Right lobe of liver (tissue), 4 donors: ENCODE data around the gene ZNF160.

Source experiments
- POLR2A ChIP-seq: fragments of 450-650 bp; IDR thresholded peaks from one replicate; pipeline ENCODE4 v1.6.1; 2017; ENCODE audit warnings: antibody characterized with exemption, mild to moderate bottlenecking
- TF ChIP-seq, protein P1 (sequence below), 4 donors: fragments of 200-600 bp in 3 of 4; fragments of 450-650 bp in 1 of 4; IDR thresholded peaks; one replicate each; pipeline versions ENCODE4 v1.5.1 to v1.8.0; 2016 to 2022; ENCODE audit warnings: antibody characterized with exemption in 4 of 4, mild to moderate bottlenecking in 2 of 4
- donor health status: DM: no; HTN: no; CAD: no.
- donor health status: DM: no; HTN: no; CAD: no.
- donor health status: DM: no; HTN: yes; CAD: no.

DNA sequence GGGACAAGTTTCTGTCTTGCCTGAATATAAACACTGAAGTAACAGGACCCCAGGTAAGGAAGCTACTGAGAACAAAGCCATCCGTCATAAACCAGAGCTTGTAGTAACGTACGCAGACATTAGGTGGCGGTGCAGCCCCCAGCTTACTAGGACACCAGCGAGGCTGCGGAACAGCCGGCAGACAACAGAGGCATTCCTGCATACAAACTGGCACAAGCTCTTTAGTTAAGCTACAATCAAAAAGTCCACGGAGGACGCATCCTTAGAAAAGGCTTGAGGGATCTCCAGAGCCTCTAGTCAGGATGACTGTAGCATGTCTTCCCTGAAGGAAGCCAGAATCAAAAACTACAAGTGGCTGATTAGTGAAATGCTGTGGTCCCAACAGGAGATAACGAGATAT, 26.2 kb downstream of the ZNF160 start:
- TF ChIP-seq, protein P1, sequence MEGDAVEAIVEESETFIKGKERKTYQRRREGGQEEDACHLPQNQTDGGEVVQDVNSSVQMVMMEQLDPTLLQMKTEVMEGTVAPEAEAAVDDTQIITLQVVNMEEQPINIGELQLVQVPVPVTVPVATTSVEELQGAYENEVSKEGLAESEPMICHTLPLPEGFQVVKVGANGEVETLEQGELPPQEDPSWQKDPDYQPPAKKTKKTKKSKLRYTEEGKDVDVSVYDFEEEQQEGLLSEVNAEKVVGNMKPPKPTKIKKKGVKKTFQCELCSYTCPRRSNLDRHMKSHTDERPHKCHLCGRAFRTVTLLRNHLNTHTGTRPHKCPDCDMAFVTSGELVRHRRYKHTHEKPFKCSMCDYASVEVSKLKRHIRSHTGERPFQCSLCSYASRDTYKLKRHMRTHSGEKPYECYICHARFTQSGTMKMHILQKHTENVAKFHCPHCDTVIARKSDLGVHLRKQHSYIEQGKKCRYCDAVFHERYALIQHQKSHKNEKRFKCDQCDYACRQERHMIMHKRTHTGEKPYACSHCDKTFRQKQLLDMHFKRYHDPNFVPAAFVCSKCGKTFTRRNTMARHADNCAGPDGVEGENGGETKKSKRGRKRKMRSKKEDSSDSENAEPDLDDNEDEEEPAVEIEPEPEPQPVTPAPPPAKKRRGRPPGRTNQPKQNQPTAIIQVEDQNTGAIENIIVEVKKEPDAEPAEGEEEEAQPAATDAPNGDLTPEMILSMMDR (IDR thresholded peaks at IDR 0.05): peak; percentile 25 to 40 (median 34)
- no peak for TF ChIP-seq POLR2A
